ENCODE data around the gene TMBIM6. TPM values are rescaled to one million over a fixed set of nuclear protein-coding genes. Genes with fewer than 3 reads are reported as not detected.

TMBIM6 gene
- polyA plus RNA-seq, 2 of the 4 experiments (the other 2 are of a cell fraction): 331 to 1,255 TPM

- Histone ChIP-seq H3K4me1 (0 out of 3 replicates have a peak, but pooled peaks cover 3% of the 10 kb centered on the region), H3K9me3 (peaks cover 7% of the 10 kb centered on the region; the same call in 1 of the 3 replicates), H3K4me3 (peak within 1 kb of the TSS; percentile 52), H3K4me2 (peak within 1 kb of the TSS; percentile 79), H3K27ac (peak within 1 kb of the TSS; percentile 58 to 93)
- ChIA-PET POLR2A (interaction anchor here (1.0 to 1.2 kb wide), 2 partner anchors 34 to 35 kb away, joined by 6 to 7 read pairs; partner anchors contain the start of gene TMBIM6), CTCF (interaction anchor here (0.6 to 18.6 kb wide), 15 partner anchors 9 to 121 kb away, joined by 3 to 260 read pairs (median 5); partner anchors contain the start of genes NCKAP5L and TMBIM6)
- FAIRE-seq: no peak
- WGBS (ENCODE audit: missing lambda C conversion rate): 2% methylated on average over 28 of the region's 93 CpGs
- DNase-seq (ENCODE audit: low read depth in 1 of 2, low spot score in 1 of 2): peak; percentile 93 to 95
- ATAC-seq: peak; percentile 95 to 97
- TF ChIP-seq RNF2 (IDR thresholded peaks at IDR 0.05; ENCODE audit: borderline replicate concordance, low read depth) (no peak), SMC3 (IDR thresholded peaks at IDR 0.05) (peak; percentile 96), TFCP2L1 (CRISPR knock-in tag; IDR thresholded peaks at IDR 0.05) (no peak), CHD2 (IDR thresholded peaks at IDR 0.05; ENCODE audit: low read length, partially characterized antibody) (no peak), RAD21 (conservative IDR thresholded peaks at IDR 0.05 in 1 of 2, IDR thresholded peaks at IDR 0.05 in 1 of 2) (peak; percentile 84 to 91), MAZ (IDR thresholded peaks at IDR 0.05; ENCODE audit: borderline replicate concordance, low read depth, low read length) (no peak), EHF (CRISPR knock-in tag; IDR thresholded peaks at IDR 0.05) (no peak), PHF8 (IDR thresholded peaks at IDR 0.05; ENCODE audit: borderline replicate concordance, low read depth) (no peak), BHLHE40 (IDR thresholded peaks at IDR 0.05; ENCODE audit: low read depth, low read length) (peak; percentile 45; the same call in 1 of the 2 replicates), TP53 (CRISPR knock-in tag; IDR thresholded peaks at IDR 0.05) (0 out of 2 replicates have a peak, but pooled peaks have one; percentile 32), KDM5A (IDR thresholded peaks at IDR 0.05) (no peak), FOSB (CRISPR knock-in tag; IDR thresholded peaks at IDR 0.05) (no peak), FOSL2 (IDR thresholded peaks at IDR 0.05) (no peak), FOSL2 (CRISPR knock-in tag; IDR thresholded peaks at IDR 0.05) (no peak; the same call in 1 of the 2 replicates), CBX2 (IDR thresholded peaks at IDR 0.05; ENCODE audit: borderline replicate concordance, low read depth) (no peak), CBX8 (IDR thresholded peaks at IDR 0.05) (no peak), NPAS2 (CRISPR knock-in tag; IDR thresholded peaks at IDR 0.05; ENCODE audit: borderline replicate concordance) (no peak), POLR2AphosphoS2 (conservative IDR thresholded peaks at IDR 0.05; ENCODE audit: low read length) (no peak), HEYL (CRISPR knock-in tag; IDR thresholded peaks at IDR 0.05) (no peak), RARB (CRISPR knock-in tag; IDR thresholded peaks at IDR 0.05) (no peak), REST (IDR thresholded peaks at IDR 0.05) (no peak), ZSCAN20 (CRISPR knock-in tag; IDR thresholded peaks at IDR 0.05) (no peak), FOXS1 (CRISPR knock-in tag; IDR thresholded peaks at IDR 0.05) (no peak), ZNF302 (CRISPR knock-in tag; IDR thresholded peaks at IDR 0.05) (no peak), ZC3H11A (IDR thresholded peaks at IDR 0.05) (no peak), EP300 (IDR thresholded peaks at IDR 0.05) (no peak), MAX (IDR thresholded peaks at IDR 0.05) (peak; percentile 100), GATA3 (IDR thresholded peaks at IDR 0.05; ENCODE audit: borderline replicate concordance) (0 out of 2 replicates have a peak, but pooled peaks have one; percentile 24), HOXB13 (CRISPR knock-in tag; IDR thresholded peaks at IDR 0.05; ENCODE audit: low read depth) (no peak), RFX5 (IDR thresholded peaks at IDR 0.05) (no peak), SREBF2 (IDR thresholded peaks at IDR 0.05) (no peak)
- TF ChIP-seq, protein P1, sequence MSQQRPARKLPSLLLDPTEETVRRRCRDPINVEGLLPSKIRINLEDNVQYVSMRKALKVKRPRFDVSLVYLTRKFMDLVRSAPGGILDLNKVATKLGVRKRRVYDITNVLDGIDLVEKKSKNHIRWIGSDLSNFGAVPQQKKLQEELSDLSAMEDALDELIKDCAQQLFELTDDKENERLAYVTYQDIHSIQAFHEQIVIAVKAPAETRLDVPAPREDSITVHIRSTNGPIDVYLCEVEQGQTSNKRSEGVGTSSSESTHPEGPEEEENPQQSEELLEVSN (IDR thresholded peaks at IDR 0.05; ENCODE audit: borderline replicate concordance, low read depth): peak; percentile 100
- TF ChIP-seq, protein P2, sequence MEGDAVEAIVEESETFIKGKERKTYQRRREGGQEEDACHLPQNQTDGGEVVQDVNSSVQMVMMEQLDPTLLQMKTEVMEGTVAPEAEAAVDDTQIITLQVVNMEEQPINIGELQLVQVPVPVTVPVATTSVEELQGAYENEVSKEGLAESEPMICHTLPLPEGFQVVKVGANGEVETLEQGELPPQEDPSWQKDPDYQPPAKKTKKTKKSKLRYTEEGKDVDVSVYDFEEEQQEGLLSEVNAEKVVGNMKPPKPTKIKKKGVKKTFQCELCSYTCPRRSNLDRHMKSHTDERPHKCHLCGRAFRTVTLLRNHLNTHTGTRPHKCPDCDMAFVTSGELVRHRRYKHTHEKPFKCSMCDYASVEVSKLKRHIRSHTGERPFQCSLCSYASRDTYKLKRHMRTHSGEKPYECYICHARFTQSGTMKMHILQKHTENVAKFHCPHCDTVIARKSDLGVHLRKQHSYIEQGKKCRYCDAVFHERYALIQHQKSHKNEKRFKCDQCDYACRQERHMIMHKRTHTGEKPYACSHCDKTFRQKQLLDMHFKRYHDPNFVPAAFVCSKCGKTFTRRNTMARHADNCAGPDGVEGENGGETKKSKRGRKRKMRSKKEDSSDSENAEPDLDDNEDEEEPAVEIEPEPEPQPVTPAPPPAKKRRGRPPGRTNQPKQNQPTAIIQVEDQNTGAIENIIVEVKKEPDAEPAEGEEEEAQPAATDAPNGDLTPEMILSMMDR (IDR thresholded peaks at IDR 0.05): peak; percentile 96
- TF ChIP-seq, protein P3, sequence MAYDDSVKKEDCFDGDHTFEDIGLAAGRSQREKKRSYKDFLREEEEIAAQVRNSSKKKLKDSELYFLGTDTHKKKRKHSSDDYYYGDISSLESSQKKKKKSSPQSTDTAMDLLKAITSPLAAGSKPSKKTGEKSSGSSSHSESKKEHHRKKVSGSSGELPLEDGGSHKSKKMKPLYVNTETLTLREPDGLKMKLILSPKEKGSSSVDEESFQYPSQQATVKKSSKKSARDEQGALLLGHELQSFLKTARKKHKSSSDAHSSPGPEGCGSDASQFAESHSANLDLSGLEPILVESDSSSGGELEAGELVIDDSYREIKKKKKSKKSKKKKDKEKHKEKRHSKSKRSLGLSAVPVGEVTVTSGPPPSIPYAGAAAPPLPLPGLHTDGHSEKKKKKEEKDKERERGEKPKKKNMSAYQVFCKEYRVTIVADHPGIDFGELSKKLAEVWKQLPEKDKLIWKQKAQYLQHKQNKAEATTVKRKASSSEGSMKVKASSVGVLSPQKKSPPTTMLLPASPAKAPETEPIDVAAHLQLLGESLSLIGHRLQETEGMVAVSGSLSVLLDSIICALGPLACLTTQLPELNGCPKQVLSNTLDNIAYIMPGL (CRISPR knock-in tag; IDR thresholded peaks at IDR 0.05; ENCODE audit: borderline replicate concordance): no peak
Observed at GRCh38 chr12:49707128-49707811, 34.1 kb upstream of the TMBIM6 start, which contains the start of gene FMNL3. Gene FMNL3, minus strand, starts transcription at chr12:49707405. Its CDS starts 225 bp downstream, at chr12:49707180.

Data from A549 (cell line).